SU-DHL-6 (cell line): ENCODE measurements around the gene FBN3.
"Not testable (repeated sequence)": the region's sequence is repeated elsewhere in the genome, so short reads cannot be mapped to it uniquely, and the experiment has no call there.

Experiments
- CTCF ChIP-seq: fragments of 200-600 bp; sonication (generic); IDR thresholded peaks from one replicate; pipeline ENCODE4 v1.5.1; 2017; ENCODE audit warnings: antibody characterized with exemption, mild to moderate bottlenecking, low read length, moderate library complexity; ENCODE audit not compliant: insufficient read depth, poor library complexity, severe bottlenecking
- EZH2phosphoT487 ChIP-seq: fragments of 200-600 bp; sonication (generic), shearing (Covaris generic); conservative IDR thresholded peaks from 2 replicates; pipeline ENCODE4 v1.6.1; 2018; ENCODE audit warnings: mild to moderate bottlenecking, antibody characterized with exemption, low read length, moderate library complexity, mixed read lengths

- not testable (repeated sequence) for TF ChIP-seq CTCF, EZH2phosphoT487
Measured at GRCh38 chr19:8159322-8159721, 9.9 kb upstream of the FBN3 start.
